Panc1 (cell line): ENCODE results near the gene FRMD5. TPM values are rescaled to one million over a fixed set of nuclear protein-coding genes. Genes with fewer than 3 reads are reported as not detected.
A peak's percentile ranks its signal among the peaks of the same experiment; 100 is the strongest.
"Not testable (repeated sequence)": the region's sequence is repeated elsewhere in the genome, so short reads cannot be mapped to it uniquely, and the experiment has no call there.

ENCODE experiments used
- ATAC-seq: fragments of 200-7000 bp; cut with Tn5 transposase; 2 replicates; pipeline ENCODE4 v1.9.1; 2020; ENCODE audit warnings: mild to moderate bottlenecking, moderate library complexity
- BruUV-seq: library from RNA; stranded (reverse); fragments of 400-500 nt; replicated peaks from 2 replicates; lab custom pipeline; 2021; lab: Mats Ljungman, UMichigan
- CTCF ChIA-PET: fragments of 300-600 bp; sonication (Branson Sonifier 250); formaldehyde crosslinking; loops from one replicate; lab custom pipeline; 2022; ENCODE audit warnings: antibody characterized with exemption; lab: Charles Lee
- POLR2A ChIA-PET: fragments of 300-600 bp; sonication (Branson Sonifier 250); formaldehyde crosslinking; loops from one replicate; lab custom pipeline; 2022; ENCODE audit warnings: antibody characterized with exemption; lab: Charles Lee
- DNase-seq: peaks from one replicate; pipeline ENCODE4 v3.0.0-alpha.2; 2010; ENCODE audit warnings: low read depth, low spot score
- H3K27ac ChIP-seq: 2 replicates; pipeline ENCODE4 v1.5.1; 2011; ENCODE audit warnings: mild to moderate bottlenecking, low read length, inconsistent platforms
- H3K27me3 ChIP-seq: fragments of 200-500 bp; sonication (Bioruptor generic); 2 replicates; pipeline ENCODE4 v1.6.0; 2014; ENCODE audit warnings: low read length, inconsistent platforms; ENCODE audit not compliant: control insufficient read depth, insufficient read depth
- H3K36me3 ChIP-seq: fragments of 200-500 bp; sonication (Bioruptor generic); 2 replicates; pipeline ENCODE4 v1.5.1; 2014; ENCODE audit warnings: inconsistent platforms, mild to moderate bottlenecking, low read length, moderate library complexity; ENCODE audit not compliant: control insufficient read depth, insufficient read depth
- H3K4me1 ChIP-seq: 2 replicates; pipeline ENCODE4 v1.5.1; 2011; ENCODE audit warnings: inconsistent platforms, mild to moderate bottlenecking, low read length, moderate library complexity; ENCODE audit not compliant: control insufficient read depth, insufficient read depth
- H3K4me3 ChIP-seq, 2 experiments: 2 replicates each; pipeline ENCODE4 v1.5.1; 2011 to 2012; ENCODE audit warnings: low read depth in 2 of 2, low read length in 2 of 2, mild to moderate bottlenecking in 2 of 2, inconsistent platforms in 1 of 2, moderate library complexity in 1 of 2
- H3K9me3 ChIP-seq: fragments of 200-500 bp; sonication (Bioruptor generic); 2 replicates; pipeline ENCODE4 v1.5.1; 2014; ENCODE audit warnings: low read depth, mild to moderate bottlenecking, inconsistent platforms, low read length, moderate library complexity; ENCODE audit not compliant: control insufficient read depth, insufficient read depth
- POLR2AphosphoS5 ChIP-seq: IDR thresholded peaks from 2 replicates; pipeline ENCODE4 v1.6.1; 2012; ENCODE audit warnings: mild to moderate bottlenecking, low read depth, low read length, moderate library complexity
- SIN3A ChIP-seq: IDR thresholded peaks from 2 replicates; pipeline ENCODE4 v1.6.1; 2012; ENCODE audit warnings: low read depth, mild to moderate bottlenecking, low read length, moderate library complexity, borderline replicate concordance; ENCODE audit not compliant: insufficient read depth
- TCF7L2 ChIP-seq: IDR thresholded peaks from 2 replicates; pipeline ENCODE4 v1.6.1; 2011; ENCODE audit warnings: mild to moderate bottlenecking, low read depth, low read length, inconsistent platforms
- in situ Hi-C: cut with HindIII; loops from 2 replicates; pipeline ENCODE4 v1.10.0; 2016; ENCODE audit warnings: low sequenced_read_pairs, low pct_unique_long_range_greater_than_20kb
- intact Hi-C: fragments of 100-400 bp; cut with micrococcal nuclease; formaldehyde crosslinking; loops from one replicate; pipeline ENCODE4 v1.10.0; 2022; ENCODE audit not compliant: unreplicated experiment
- total RNA-seq: library from RNA; stranded (reverse); gene quantifications from one replicate; pipeline ENCODE4 v1.2.1, GENCODE V29; 2021; ENCODE audit not compliant: unreplicated experiment
- TF ChIP-seq, protein P1 (sequence below), 2 experiments: IDR thresholded peaks; 2 replicates each; pipeline ENCODE4 v1.6.1; 2011 to 2012; ENCODE audit warnings: low read depth in 2 of 2, control low read depth in 1 of 2, low read length in 1 of 2, mild to moderate bottlenecking in 1 of 2, moderate library complexity in 1 of 2; ENCODE audit not compliant: insufficient read depth in 1 of 2
- TF ChIP-seq, protein P2 (sequence below): fragments of 450-650 bp; IDR thresholded peaks from 2 replicates; pipeline ENCODE4 v1.5.1; 2017; ENCODE audit warnings: mild to moderate bottlenecking

FRMD5 gene
- total RNA-seq, 1 experiment from 2014 or later = 18.3 TPM

DNA sequence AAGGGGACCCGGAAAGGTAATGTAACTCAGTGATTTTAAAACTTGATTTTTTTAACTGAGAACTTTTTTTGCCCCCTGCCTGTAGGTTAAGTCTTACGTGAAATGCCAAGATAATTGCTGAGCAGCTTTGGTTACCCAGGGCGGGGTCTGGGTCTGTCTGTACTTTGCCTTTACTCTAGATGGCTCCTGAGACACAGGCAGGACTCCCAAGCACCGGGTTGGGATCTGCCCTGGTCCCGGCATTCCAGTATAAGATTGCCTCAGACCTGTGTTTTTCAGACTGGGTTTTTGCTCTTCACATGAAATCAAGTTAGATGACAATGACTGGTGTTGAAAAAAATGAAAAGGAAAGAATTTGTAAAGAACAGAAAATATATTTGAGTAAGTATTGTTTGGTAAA is 328.0 kb downstream of the FRMD5 start:
- ATAC-seq (no peak), DNase-seq (no peak)
- Histone ChIP-seq H3K27me3 (no peaks in the 10 kb centered on the region), H3K36me3 (peaks cover 14% of the 10 kb centered on the region; the same call in 1 of the 2 replicates), H3K4me1 (no peaks in the 10 kb centered on the region), H3K9me3 (no peaks in the 10 kb centered on the region), H3K27ac (no peak overlapping the region), H3K4me3 (no peak overlapping the region)
- ChIA-PET CTCF (no interaction called here), POLR2A (interaction anchor here (0.6 kb wide), 1 partner anchor 33 kb away, joined by 3 read pairs; no protein-coding TSS in a partner anchor)
- BruUV-seq = no TSS peak
- no peak for TF ChIP-seq POLR2AphosphoS5
- no peak for TF ChIP-seq TCF7L2
- TF ChIP-seq, protein P1, sequence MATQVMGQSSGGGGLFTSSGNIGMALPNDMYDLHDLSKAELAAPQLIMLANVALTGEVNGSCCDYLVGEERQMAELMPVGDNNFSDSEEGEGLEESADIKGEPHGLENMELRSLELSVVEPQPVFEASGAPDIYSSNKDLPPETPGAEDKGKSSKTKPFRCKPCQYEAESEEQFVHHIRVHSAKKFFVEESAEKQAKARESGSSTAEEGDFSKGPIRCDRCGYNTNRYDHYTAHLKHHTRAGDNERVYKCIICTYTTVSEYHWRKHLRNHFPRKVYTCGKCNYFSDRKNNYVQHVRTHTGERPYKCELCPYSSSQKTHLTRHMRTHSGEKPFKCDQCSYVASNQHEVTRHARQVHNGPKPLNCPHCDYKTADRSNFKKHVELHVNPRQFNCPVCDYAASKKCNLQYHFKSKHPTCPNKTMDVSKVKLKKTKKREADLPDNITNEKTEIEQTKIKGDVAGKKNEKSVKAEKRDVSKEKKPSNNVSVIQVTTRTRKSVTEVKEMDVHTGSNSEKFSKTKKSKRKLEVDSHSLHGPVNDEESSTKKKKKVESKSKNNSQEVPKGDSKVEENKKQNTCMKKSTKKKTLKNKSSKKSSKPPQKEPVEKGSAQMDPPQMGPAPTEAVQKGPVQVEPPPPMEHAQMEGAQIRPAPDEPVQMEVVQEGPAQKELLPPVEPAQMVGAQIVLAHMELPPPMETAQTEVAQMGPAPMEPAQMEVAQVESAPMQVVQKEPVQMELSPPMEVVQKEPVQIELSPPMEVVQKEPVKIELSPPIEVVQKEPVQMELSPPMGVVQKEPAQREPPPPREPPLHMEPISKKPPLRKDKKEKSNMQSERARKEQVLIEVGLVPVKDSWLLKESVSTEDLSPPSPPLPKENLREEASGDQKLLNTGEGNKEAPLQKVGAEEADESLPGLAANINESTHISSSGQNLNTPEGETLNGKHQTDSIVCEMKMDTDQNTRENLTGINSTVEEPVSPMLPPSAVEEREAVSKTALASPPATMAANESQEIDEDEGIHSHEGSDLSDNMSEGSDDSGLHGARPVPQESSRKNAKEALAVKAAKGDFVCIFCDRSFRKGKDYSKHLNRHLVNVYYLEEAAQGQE (IDR thresholded peaks at IDR 0.05; ENCODE audit: insufficient read depth in 1 of 2, low read depth in 2 of 2, low read length in 1 of 2) = no peak
- TF ChIP-seq, protein P2, sequence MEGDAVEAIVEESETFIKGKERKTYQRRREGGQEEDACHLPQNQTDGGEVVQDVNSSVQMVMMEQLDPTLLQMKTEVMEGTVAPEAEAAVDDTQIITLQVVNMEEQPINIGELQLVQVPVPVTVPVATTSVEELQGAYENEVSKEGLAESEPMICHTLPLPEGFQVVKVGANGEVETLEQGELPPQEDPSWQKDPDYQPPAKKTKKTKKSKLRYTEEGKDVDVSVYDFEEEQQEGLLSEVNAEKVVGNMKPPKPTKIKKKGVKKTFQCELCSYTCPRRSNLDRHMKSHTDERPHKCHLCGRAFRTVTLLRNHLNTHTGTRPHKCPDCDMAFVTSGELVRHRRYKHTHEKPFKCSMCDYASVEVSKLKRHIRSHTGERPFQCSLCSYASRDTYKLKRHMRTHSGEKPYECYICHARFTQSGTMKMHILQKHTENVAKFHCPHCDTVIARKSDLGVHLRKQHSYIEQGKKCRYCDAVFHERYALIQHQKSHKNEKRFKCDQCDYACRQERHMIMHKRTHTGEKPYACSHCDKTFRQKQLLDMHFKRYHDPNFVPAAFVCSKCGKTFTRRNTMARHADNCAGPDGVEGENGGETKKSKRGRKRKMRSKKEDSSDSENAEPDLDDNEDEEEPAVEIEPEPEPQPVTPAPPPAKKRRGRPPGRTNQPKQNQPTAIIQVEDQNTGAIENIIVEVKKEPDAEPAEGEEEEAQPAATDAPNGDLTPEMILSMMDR = no peak
- no peak for TF ChIP-seq SIN3A
- intact Hi-C loops (no loop called here), in situ Hi-C loops (no loop called here)

- CTCF ChIA-PET, ATAC-seq, H3K27me3 ChIP-seq, DNase-seq, H3K4me3 ChIP-seq, H3K27ac ChIP-seq, H3K4me1 ChIP-seq, intact Hi-C loops, in situ Hi-C loops, H3K9me3 ChIP-seq: not testable (repeated sequence)
- POLR2A ChIA-PET = interaction anchor here (0.6 kb wide), 1 partner anchor 32 kb away, joined by 3 read pairs; no protein-coding TSS in a partner anchor
- TSS peak; percentile 27 for BruUV-seq
- peaks cover 14% of the 10 kb centered on the region; the same call in 1 of the 2 replicates for H3K36me3 ChIP-seq
These were observed 328.4 kb downstream of the FRMD5 start for GRCh38 chr15:43866636-43867035.

DNA sequence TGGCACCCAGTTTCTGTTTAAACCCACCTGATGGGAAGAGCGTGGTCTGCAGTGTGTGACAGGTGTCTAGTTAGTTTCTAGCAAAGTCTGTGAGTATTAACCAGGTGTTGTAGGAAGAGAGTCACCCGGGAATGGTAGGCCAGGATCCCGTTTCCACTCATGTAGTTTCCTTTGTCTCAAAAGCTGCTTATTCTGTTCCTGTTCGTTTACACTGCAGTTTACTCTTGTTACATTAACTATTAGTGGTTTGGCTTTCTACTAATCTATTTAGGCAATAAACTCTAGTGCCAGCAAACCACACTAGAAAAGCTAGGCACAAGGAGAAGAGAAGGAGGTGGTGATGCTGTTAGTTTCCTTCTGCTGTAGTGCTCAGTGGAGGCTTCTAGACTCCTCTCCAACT is 335.5 kb downstream of the FRMD5 start:
- no peaks in the 10 kb centered on the region for H3K27me3 ChIP-seq
- in situ Hi-C loops = no loop called here
- ChIA-PET POLR2A (no interaction called here), CTCF (no interaction called here)
- TF ChIP-seq POLR2AphosphoS5 (no peak), SIN3A (no peak), TCF7L2 (no peak)
- TF ChIP-seq, protein P1 (IDR thresholded peaks at IDR 0.05; ENCODE audit: insufficient read depth in 1 of 2, low read depth in 2 of 2, low read length in 1 of 2) = no peak
- TF ChIP-seq, protein P2 = no peak
- BruUV-seq = no TSS peak
- no peaks in the 10 kb centered on the region for H3K4me1 ChIP-seq
- intact Hi-C loops = no loop called here
- ATAC-seq (no peak), DNase-seq (no peak)
- H3K4me3 ChIP-seq = no peak overlapping the region
- H3K36me3 ChIP-seq = peaks cover 6% of the 10 kb centered on the region; the same call in 1 of the 2 replicates
- no peak overlapping the region for H3K27ac ChIP-seq
- no peaks in the 10 kb centered on the region for H3K9me3 ChIP-seq
